WTC11 (cell line): ENCODE data around the gene SPEM3.

ENCODE experiments used
- ELF4 ChIP-seq: sonication (generic); formaldehyde crosslinking; IDR thresholded peaks from 2 replicates; pipeline ENCODE4 v1.8.1; 2022; ENCODE audit warnings: low read depth, mild to moderate bottlenecking, moderate library complexity, missing genetic modification reagents
- GABPB1 ChIP-seq: sonication (generic); formaldehyde crosslinking; IDR thresholded peaks from 2 replicates; pipeline ENCODE4 v1.8.1; 2023; ENCODE audit warnings: mild to moderate bottlenecking, missing genetic modification reagents
- SP1 ChIP-seq: sonication (generic); formaldehyde crosslinking; conservative IDR thresholded peaks from 2 replicates; pipeline ENCODE4 v1.8.1; 2022; ENCODE audit warnings: missing genetic modification reagents
- TEAD1 ChIP-seq: sonication (generic); formaldehyde crosslinking; IDR thresholded peaks from 2 replicates; pipeline ENCODE4 v1.8.0; 2022; ENCODE audit warnings: mild to moderate bottlenecking, missing genetic modification reagents
- TEAD4 ChIP-seq: sonication (generic); formaldehyde crosslinking; IDR thresholded peaks from 2 replicates; pipeline ENCODE4 v1.8.0; 2022; ENCODE audit warnings: mild to moderate bottlenecking, missing genetic modification reagents
- ZBTB21 ChIP-seq: sonication (generic); formaldehyde crosslinking; IDR thresholded peaks from 2 replicates; pipeline ENCODE4 v1.8.1; 2023; ENCODE audit warnings: mild to moderate bottlenecking, missing genetic modification reagents, borderline replicate concordance
- ZNF423 ChIP-seq: fragments of 250-450 bp; sonication (Bioruptor Pico); IDR thresholded peaks from 2 replicates; pipeline ENCODE4 v2.1.2; 2022; ENCODE audit warnings: mild to moderate bottlenecking, moderate library complexity
- TF ChIP-seq, protein P1 (sequence below): fragments of 200-600 bp; IDR thresholded peaks from 2 replicates; pipeline ENCODE4 v1.8.0; 2022; ENCODE audit warnings: antibody characterized with exemption
- TF ChIP-seq, protein P2 (sequence below): sonication (generic); formaldehyde crosslinking; IDR thresholded peaks from 2 replicates; pipeline ENCODE4 v1.8.0; 2022; ENCODE audit warnings: mild to moderate bottlenecking, missing genetic modification reagents
- TF ChIP-seq, protein P3 (sequence below): sonication (generic); formaldehyde crosslinking; IDR thresholded peaks from 2 replicates; pipeline ENCODE4 v1.8.1; 2023; ENCODE audit warnings: mild to moderate bottlenecking, missing genetic modification reagents, borderline replicate concordance
- TF ChIP-seq, protein P4 (sequence below): sonication (generic); formaldehyde crosslinking; IDR thresholded peaks from 2 replicates; pipeline ENCODE4 v1.8.0; 2022; ENCODE audit warnings: mild to moderate bottlenecking, missing genetic modification reagents
- TF ChIP-seq, protein P5 (sequence below): sonication (generic); formaldehyde crosslinking; conservative IDR thresholded peaks from 2 replicates; pipeline ENCODE4 v1.8.1; 2022; ENCODE audit warnings: mild to moderate bottlenecking, missing genetic modification reagents

DNA sequence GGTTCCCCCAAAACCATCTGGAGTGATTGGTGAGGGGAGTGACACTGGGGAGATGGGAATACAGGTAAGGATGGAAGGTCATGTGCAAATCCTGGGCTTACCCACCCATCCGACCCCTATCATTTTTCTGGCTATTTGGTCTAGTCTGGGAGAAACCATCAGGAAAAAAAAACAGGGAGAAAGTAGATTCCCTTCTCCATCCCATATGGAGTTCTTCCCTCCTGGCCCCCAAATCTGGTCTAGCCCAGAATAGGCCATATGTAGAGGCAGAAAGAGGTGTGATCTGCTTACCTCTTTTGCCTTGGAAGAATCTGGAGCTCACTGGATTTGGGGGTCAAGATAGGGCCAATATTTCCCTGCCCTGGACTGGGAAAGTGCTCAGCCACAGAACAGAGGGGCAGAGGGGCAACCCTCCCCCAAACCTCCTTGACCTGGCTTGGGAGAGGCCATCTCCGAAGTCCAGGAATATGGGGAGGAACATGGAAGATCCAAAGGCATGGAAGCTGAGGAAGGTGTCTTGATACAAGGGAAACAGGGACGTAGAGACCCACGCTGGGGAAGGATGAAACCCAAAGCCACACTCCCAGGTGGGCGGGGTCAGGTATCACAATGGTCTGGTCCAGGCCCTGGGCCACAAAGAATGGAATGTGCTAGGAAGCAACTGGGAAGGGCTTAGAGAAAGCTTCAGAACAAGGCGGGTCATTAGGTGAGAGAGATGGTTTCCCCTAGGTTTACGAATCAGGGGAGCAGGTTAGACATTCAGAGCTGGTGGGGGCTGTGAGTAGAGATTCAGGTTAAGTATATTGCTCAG lies 32.4 kb downstream of the SPEM3 start:
- TF ChIP-seq GABPB1 (CRISPR knock-in tag) (no peak), SP1 (CRISPR knock-in tag) (no peak; the same call in 1 of the 2 replicates), TEAD1 (no peak), ELF4 (no peak), ZNF423 (CRISPR knock-in tag) (no peak), ZBTB21 (CRISPR knock-in tag) (no peak), TEAD4 (no peak)
- TF ChIP-seq, protein P1, sequence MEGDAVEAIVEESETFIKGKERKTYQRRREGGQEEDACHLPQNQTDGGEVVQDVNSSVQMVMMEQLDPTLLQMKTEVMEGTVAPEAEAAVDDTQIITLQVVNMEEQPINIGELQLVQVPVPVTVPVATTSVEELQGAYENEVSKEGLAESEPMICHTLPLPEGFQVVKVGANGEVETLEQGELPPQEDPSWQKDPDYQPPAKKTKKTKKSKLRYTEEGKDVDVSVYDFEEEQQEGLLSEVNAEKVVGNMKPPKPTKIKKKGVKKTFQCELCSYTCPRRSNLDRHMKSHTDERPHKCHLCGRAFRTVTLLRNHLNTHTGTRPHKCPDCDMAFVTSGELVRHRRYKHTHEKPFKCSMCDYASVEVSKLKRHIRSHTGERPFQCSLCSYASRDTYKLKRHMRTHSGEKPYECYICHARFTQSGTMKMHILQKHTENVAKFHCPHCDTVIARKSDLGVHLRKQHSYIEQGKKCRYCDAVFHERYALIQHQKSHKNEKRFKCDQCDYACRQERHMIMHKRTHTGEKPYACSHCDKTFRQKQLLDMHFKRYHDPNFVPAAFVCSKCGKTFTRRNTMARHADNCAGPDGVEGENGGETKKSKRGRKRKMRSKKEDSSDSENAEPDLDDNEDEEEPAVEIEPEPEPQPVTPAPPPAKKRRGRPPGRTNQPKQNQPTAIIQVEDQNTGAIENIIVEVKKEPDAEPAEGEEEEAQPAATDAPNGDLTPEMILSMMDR, result no peak
- TF ChIP-seq, protein P2, sequence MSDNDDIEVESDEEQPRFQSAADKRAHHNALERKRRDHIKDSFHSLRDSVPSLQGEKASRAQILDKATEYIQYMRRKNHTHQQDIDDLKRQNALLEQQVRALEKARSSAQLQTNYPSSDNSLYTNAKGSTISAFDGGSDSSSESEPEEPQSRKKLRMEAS (CRISPR knock-in tag), result no peak
- TF ChIP-seq, protein P3, sequence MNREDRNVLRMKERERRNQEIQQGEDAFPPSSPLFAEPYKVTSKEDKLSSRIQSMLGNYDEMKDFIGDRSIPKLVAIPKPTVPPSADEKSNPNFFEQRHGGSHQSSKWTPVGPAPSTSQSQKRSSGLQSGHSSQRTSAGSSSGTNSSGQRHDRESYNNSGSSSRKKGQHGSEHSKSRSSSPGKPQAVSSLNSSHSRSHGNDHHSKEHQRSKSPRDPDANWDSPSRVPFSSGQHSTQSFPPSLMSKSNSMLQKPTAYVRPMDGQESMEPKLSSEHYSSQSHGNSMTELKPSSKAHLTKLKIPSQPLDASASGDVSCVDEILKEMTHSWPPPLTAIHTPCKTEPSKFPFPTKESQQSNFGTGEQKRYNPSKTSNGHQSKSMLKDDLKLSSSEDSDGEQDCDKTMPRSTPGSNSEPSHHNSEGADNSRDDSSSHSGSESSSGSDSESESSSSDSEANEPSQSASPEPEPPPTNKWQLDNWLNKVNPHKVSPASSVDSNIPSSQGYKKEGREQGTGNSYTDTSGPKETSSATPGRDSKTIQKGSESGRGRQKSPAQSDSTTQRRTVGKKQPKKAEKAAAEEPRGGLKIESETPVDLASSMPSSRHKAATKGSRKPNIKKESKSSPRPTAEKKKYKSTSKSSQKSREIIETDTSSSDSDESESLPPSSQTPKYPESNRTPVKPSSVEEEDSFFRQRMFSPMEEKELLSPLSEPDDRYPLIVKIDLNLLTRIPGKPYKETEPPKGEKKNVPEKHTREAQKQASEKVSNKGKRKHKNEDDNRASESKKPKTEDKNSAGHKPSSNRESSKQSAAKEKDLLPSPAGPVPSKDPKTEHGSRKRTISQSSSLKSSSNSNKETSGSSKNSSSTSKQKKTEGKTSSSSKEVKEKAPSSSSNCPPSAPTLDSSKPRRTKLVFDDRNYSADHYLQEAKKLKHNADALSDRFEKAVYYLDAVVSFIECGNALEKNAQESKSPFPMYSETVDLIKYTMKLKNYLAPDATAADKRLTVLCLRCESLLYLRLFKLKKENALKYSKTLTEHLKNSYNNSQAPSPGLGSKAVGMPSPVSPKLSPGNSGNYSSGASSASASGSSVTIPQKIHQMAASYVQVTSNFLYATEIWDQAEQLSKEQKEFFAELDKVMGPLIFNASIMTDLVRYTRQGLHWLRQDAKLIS, result no peak
- TF ChIP-seq, protein P4, sequence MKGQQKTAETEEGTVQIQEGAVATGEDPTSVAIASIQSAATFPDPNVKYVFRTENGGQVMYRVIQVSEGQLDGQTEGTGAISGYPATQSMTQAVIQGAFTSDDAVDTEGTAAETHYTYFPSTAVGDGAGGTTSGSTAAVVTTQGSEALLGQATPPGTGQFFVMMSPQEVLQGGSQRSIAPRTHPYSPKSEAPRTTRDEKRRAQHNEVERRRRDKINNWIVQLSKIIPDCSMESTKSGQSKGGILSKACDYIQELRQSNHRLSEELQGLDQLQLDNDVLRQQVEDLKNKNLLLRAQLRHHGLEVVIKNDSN (CRISPR knock-in tag), result no peak
- TF ChIP-seq, protein P5, sequence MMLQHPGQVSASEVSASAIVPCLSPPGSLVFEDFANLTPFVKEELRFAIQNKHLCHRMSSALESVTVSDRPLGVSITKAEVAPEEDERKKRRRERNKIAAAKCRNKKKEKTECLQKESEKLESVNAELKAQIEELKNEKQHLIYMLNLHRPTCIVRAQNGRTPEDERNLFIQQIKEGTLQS (CRISPR knock-in tag), result no peak
